GM18858 (cell line): ENCODE measurements around the gene ARHGAP21.
"Not testable (repeated sequence)": the region's sequence is repeated elsewhere in the genome, so short reads cannot be mapped to it uniquely, and the experiment has no call there.

Experiments used
- ATAC-seq: cut with Tn5 transposase; IDR thresholded peaks from one replicate; pipeline ENCODE4 v1.9.1; 2021; ENCODE audit not compliant: unreplicated experiment

ARHGAP21 gene

DNA sequence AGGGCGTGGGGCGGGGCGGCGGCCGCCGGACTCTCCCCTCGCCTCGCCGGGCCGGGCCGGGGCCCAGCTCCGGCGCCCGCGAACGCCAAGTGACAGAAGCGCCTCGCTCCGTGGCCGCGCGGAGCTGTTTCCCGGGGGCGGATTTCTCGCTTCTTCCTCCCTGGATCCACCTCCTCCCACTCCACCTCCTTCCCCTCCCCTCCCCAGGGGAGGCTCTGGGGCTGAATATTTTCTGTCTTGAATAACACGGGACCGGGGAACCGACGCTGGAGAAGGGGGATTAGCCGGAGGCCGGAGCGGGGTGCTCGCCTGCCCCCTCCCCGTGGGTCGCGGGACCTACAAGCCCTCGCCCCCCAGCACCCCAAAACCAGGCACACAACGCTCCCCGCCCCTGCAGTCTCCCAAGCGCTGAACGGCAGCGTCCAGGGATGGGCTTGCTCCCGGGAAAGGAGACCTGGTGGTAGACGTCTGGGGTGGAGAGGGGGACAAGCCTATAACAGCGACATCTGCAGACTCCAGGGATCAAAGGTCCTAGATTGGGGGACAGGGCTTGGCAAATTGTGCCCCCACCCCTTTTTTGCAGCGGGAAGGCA is at the start of gene ARHGAP21:
Gene ARHGAP21, minus strand, starts transcription at position 100 of the 593 bp plus-strand sequence. CDS start 1,988 bp downstream, outside the sequence.
- no peak for ATAC-seq

GRCh38 chr10:24771943-24772694 is 48.4 kb upstream of the ARHGAP21 start:
- ATAC-seq, result no peak

DNA sequence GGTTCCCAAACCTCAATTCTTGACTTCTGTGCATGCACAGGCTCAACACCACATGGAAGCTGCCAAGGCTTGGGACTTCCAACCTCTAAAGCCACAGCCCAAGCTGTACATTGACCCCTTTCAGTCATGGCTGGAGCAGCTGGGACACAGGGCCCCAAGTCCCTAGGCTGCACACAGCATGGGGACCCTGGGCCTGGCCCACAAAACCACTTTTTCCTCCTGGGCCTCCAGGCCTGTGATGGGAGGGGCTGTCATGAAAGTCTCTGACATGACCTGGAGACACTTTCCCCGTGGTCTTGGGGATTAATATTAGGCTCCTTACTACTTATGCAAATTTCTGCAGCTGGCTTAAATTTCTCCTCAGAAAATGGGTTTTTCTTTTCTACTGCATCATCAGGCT is 41.3 kb upstream of the ARHGAP21 start:
- not testable (repeated sequence) for ATAC-seq

- ATAC-seq, result no peak
Measured at GRCh38 chr10:24762966-24763623, 39.4 kb upstream of the ARHGAP21 start.

DNA sequence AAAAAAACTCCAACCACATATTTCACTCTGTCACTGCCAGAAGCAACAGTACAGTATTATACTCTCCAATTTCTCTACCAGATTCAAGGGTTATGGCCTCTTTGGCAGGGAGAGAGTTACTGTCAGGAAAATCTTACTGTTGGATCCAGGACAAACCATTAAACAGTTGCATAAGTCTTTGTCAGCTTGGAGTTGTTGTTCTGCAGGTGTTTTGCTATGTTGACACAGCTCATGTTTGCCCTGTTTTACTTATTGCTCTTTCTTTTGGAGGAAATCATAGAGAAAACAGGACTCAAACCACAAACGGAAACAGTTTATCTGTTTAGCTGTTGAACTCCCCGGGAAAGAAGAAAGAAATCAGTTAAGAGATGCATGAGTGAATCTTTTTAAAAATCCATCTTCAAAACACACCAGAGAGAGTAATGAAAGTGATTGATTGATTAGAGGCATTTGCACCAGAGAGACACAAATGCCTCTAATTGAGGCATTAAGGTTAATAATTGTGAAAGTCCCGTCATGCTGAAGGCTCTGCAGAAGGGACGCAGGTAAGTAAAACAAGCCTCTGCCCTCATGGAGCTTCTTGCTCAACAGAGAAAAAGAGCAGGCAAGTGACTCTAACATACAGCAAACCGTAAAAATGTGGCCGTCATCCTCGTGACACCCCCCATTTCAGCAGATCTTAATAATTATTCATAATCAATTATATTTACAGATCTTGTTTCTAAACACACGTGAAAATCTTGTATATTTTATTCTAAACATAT is 38.7 kb upstream of the ARHGAP21 start:
- no peak for ATAC-seq

- no peak for ATAC-seq
Measured at GRCh38 chr10:24759672-24760071, 36.0 kb upstream of the ARHGAP21 start.

- ATAC-seq, result not testable (repeated sequence)
Measured at GRCh38 chr10:24758254-24758653, 34.6 kb upstream of the ARHGAP21 start.

GRCh38 chr10:24756283-24756682 is 32.6 kb upstream of the ARHGAP21 start:
- ATAC-seq, result no peak

GRCh38 chr10:24751716-24752115 is 28.0 kb upstream of the ARHGAP21 start:
- no peak for ATAC-seq

- no peak for ATAC-seq
Measured at GRCh38 chr10:24750695-24751094, 27.0 kb upstream of the ARHGAP21 start.

DNA sequence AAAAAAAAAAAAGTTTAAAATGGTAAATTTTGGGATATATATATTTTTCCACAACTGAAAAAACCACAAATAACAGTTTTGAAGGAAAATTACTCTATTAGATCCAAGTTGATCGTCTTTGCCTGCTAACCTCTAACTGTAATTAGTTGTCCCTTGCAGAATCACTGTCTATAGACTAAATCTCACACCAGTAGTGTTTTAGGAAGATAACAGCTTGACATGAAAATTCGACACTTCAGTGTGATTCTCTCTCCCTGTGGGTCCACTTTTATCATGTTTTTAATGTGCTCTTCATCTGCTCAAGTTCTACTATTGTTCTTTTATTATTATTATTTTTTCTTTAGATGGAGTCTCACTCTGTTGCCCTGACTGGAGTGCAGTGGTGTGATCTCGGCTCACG is 24.5 kb upstream of the ARHGAP21 start:
- no peak for ATAC-seq

- no peak for ATAC-seq
Measured at GRCh38 chr10:24744946-24745345, 21.3 kb upstream of the ARHGAP21 start.

- no peak for ATAC-seq
Measured at GRCh38 chr10:24740714-24741113, 17.0 kb upstream of the ARHGAP21 start.

DNA sequence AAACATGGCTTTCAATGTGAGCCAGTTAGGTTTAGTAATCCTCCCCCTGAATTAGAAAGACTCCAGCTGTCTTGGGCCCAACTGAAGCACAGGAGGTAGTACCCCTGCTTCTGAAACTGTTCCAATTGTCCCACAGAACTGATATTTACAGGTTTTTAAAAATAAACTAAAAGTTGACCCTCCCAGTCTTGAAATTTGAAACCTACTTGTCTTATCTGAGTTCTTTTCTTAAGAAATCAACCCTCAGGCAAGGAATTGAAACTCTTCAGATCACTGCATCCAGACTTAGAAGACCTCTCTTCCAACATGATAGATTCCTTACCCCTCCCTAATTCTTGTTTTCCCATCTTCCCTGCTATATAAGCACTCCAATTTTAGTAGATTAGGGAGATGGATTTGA is 13.3 kb upstream of the ARHGAP21 start:
- ATAC-seq, result no peak

- ATAC-seq, result no peak
Measured at GRCh38 chr10:24731942-24732341, 8.3 kb upstream of the ARHGAP21 start.

DNA sequence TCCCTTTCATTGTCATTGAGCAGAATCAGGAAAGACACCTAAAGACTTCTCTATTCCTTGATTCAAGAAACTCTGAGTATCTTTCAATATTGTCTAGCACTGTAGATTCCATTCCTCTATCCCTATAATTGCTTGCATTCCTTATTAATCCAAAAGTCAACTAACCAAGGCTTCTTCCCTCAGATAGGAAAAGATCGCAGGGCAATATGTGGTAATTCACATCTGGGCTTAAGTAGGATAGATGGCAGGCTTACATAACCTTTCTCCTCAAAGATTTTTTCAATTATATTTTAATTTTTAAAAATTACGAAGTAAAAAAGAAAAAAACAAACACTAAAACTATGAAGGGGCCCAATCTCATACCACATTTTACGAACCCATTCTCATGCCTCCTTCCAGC is 7.1 kb upstream of the ARHGAP21 start:
- no peak for ATAC-seq

DNA sequence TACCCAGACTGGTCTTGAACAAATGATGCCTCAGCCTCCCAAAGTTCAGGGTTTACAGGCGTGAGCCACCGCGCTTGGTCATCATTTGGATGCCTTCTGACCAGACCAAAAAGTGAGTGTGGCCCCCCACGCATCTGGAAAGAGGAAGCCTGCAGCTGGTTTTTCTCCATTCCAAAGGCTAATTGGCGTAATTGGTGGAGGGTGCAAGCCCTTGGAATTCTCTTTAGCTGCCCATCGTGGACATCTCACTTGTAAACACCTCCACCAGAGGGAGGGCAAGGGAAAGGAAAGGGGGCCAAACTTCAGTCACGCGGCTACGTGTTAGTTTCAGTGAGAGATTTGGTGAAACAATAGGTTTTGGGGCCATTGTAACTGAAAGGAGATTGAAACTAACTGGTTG is 4.1 kb upstream of the ARHGAP21 start:
- no peak for ATAC-seq

DNA sequence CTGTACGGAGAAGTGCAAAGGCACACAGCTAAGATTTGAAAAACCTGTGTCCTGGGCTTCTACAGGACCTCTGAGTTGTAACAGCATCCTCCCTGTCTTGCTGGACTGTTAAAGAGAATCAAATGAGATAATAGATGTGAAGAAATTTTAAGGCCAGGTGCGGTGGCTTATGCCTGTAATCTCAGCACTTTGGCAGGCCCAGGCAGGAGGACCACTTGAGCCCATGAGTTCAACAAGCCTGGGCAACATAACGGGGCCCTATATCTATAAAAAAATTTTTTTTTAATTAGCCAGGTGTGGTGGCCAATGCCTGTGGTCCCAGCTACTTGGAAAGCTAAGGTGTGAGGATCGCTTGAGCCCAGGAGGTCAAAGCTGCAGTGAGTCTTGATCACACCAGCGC is 2.9 kb upstream of the ARHGAP21 start:
- ATAC-seq, result no peak

GRCh38 chr10:24726029-24726428 is 2.3 kb upstream of the ARHGAP21 start:
- ATAC-seq, result not testable (repeated sequence)

DNA sequence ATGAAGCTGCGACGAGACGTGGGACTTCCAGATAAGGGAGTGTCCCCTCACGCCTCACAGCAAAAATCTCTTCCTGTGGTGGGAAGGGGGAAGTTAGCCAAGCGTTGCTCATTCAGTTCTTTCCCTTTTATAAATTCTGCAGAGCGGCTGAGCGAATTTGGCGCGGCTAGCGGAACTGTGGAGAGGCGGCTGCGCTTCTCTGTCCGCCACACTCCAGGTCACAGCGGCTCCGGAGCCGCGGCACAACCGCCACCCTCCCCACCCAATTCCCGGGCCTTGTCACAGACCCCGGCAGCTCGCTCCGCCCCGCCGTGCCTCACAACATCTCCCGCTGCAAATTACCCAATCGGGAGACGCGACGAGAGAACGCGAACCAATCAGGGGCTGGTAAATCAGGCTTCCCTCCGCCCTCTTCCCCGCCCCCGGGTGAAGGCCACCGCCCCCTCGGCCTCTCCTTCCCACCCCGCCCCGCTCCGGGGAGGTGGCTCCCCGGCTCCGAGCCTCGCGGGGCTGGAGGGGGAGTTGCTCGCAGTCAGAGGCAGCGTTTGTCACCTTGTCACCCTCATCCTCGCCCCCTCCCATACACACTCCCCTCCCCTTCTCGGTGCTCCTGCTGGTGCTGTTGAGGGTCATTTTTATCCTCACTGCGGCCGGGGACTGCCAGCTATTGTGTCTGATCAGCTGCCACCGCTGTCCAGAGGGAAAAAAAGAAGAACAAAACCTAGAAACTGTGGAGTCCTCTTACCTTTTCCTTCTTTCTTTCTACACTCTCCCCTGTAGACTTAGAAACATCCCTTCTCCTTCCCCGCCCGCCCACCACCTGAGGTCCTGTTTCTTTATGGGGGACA is 918 bp upstream of the ARHGAP21 start:
- peak; percentile 83 for ATAC-seq
